ENCODE data around the gene SMKR1. TPM values are rescaled to one million over a fixed set of nuclear protein-coding genes. Genes with fewer than 3 reads are reported as not detected.
A peak's percentile ranks its signal among the peaks of the same experiment; 100 is the strongest.

The SMKR1 gene
- total RNA-seq, 3 donors from 2014 or later (not counting 1 experiment from before 2014, with no cell fraction given), result 4.9 to 9.7 (median 8.4) TPM

DNA sequence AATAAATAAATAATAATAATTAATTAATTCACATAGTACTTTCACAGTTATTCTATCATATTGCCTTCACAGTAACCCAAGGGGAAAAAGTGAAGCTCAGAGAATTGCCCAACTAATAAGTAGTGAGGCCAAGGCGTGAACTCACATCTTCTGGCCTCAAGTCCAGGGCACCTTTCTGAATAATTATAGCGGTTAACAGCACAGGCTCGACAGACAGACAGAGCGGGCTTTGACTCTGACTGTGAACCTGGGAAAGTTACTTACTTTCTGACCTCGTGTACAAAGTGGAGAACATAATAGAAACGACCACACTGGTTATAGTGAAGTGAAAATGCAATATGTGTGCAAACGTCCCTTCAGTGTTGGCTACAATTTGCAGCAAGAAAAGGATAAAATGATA is 5.7 kb upstream of the SMKR1 start:
- Mint-ChIP-seq H3K36me3 (no peaks in the 10 kb centered on the region), H3K4me1 (peaks cover 31 to 34% of the 10 kb centered on the region in 2 donors), H3K9me3 (no peaks in the 10 kb centered on the region), H3K27me3 (ENCODE audit: low read depth in 2 of 2) (peaks cover 0 to 3% of the 10 kb centered on the region in 2 donors), H3K4me3 (peak overlapping the region; percentile 55), H3K27ac (peak overlapping the region; percentile 1 to 67)
- Histone ChIP-seq H3K27me3 (ENCODE audit: control insufficient read depth, insufficient read depth, low read length) (no peaks in the 10 kb centered on the region), H3K9me3 (ENCODE audit: control insufficient read depth, insufficient read depth, low read length) (no peaks in the 10 kb centered on the region), H3K36me3 (ENCODE audit: control insufficient read depth, insufficient read depth, low read length) (no peaks in the 10 kb centered on the region), H3K4me3 (ENCODE audit: low read length) (no peak overlapping the region), H3K4me1 (ENCODE audit: control insufficient read depth, insufficient read depth, low read length) (peaks cover 29% of the 10 kb centered on the region), H3K27ac (ENCODE audit: low read length) (no peak overlapping the region)
- ATAC-seq (peak in 2 of 3 donors; percentile 45 to 90), DNase-seq (no peak)
- intact Hi-C loops (cut with micrococcal nuclease), result no loop called here
- TF ChIP-seq, protein P1, sequence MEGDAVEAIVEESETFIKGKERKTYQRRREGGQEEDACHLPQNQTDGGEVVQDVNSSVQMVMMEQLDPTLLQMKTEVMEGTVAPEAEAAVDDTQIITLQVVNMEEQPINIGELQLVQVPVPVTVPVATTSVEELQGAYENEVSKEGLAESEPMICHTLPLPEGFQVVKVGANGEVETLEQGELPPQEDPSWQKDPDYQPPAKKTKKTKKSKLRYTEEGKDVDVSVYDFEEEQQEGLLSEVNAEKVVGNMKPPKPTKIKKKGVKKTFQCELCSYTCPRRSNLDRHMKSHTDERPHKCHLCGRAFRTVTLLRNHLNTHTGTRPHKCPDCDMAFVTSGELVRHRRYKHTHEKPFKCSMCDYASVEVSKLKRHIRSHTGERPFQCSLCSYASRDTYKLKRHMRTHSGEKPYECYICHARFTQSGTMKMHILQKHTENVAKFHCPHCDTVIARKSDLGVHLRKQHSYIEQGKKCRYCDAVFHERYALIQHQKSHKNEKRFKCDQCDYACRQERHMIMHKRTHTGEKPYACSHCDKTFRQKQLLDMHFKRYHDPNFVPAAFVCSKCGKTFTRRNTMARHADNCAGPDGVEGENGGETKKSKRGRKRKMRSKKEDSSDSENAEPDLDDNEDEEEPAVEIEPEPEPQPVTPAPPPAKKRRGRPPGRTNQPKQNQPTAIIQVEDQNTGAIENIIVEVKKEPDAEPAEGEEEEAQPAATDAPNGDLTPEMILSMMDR (IDR thresholded peaks at IDR 0.05), result no peak
- 47% methylated on average over 7 of the region's 7 CpGs for whole genome bisulfite sequencing (ENCODE audit: insufficient coverage)

DNA sequence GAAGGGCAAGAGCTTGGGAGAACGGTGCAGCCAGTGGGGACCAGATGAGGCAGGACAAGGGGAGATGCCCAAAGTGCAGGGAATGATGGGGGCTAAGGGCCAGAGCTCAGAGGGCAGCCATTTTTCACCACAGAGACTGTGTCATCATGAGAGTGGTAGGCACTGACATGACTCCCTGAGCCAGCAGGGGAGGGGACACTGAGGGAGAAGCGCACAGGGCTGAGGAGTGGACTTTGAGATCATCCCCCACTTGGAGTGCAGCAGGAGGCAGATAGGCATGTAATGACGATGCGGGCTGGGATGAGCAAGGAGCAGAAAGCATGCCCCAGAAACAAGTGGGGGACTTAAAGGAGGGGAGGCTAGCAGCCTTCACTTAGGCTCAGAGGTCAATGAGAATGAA is 5.2 kb upstream of the SMKR1 start:
- H3K36me3 ChIP-seq (ENCODE audit: control insufficient read depth, insufficient read depth, low read length), result no peaks in the 10 kb centered on the region
- peak overlapping the region; percentile 1 to 67 for H3K27ac Mint-ChIP-seq
- H3K27ac ChIP-seq (ENCODE audit: low read length), result no peak overlapping the region
- TF ChIP-seq, protein P1 (IDR thresholded peaks at IDR 0.05), result no peak
- no peaks in the 10 kb centered on the region for H3K36me3 Mint-ChIP-seq
- no peak for ATAC-seq
- no peaks in the 10 kb centered on the region for H3K27me3 ChIP-seq (ENCODE audit: control insufficient read depth, insufficient read depth, low read length)
- H3K4me3 ChIP-seq (ENCODE audit: low read length), result no peak overlapping the region
- H3K4me1 Mint-ChIP-seq, result peaks cover 31 to 34% of the 10 kb centered on the region in 2 donors
- H3K9me3 Mint-ChIP-seq, result no peaks in the 10 kb centered on the region
- no peaks in the 10 kb centered on the region for H3K9me3 ChIP-seq (ENCODE audit: control insufficient read depth, insufficient read depth, low read length)
- H3K27me3 Mint-ChIP-seq (ENCODE audit: low read depth in 2 of 2), result peaks cover 0 to 2% of the 10 kb centered on the region in 2 donors
- intact Hi-C loops (cut with micrococcal nuclease), result no loop called here
- WGBS (ENCODE audit: insufficient coverage), result 85% methylated on average over 4 of the region's 4 CpGs
- peaks cover 32% of the 10 kb centered on the region for H3K4me1 ChIP-seq (ENCODE audit: control insufficient read depth, insufficient read depth, low read length)
- H3K4me3 Mint-ChIP-seq, result peak overlapping the region; percentile 55
- no peak for DNase-seq

DNA sequence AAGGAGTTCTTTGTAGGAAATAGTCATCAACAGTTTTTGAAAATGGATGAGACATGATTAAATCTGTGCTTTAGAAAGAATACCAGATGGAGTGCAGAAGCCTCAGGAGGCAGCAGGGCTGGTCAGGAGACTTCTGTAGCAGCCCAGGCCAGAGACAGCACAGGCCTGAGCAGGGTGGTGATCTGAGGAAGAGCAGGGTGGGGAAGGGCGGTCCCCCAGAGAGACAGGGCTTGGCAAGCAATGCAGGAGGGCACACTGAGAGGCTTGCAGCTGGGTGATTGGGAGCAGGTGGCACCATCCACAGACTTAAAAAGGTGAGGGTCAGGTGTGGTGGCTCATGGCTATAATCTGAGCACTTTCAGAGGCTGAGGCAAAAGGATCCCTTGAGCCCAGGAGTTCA is 4.3 kb upstream of the SMKR1 start:
- Mint-ChIP-seq H3K4me3 (no peak overlapping the region), H3K27me3 (ENCODE audit: low read depth in 2 of 2) (no peaks in the 10 kb centered on the region), H3K4me1 (peaks cover 33 to 35% of the 10 kb centered on the region in 2 donors), H3K27ac (peak overlapping the region in 1 of 2 donors; percentile 67), H3K36me3 (no peaks in the 10 kb centered on the region), H3K9me3 (no peaks in the 10 kb centered on the region)
- ATAC-seq (no peak), DNase-seq (no peak)
- Histone ChIP-seq H3K27ac (ENCODE audit: low read length) (no peak overlapping the region), H3K27me3 (ENCODE audit: control insufficient read depth, insufficient read depth, low read length) (no peaks in the 10 kb centered on the region), H3K4me3 (ENCODE audit: low read length) (no peak overlapping the region), H3K4me1 (ENCODE audit: control insufficient read depth, insufficient read depth, low read length) (peaks cover 36% of the 10 kb centered on the region), H3K36me3 (ENCODE audit: control insufficient read depth, insufficient read depth, low read length) (no peaks in the 10 kb centered on the region), H3K9me3 (ENCODE audit: control insufficient read depth, insufficient read depth, low read length) (no peaks in the 10 kb centered on the region)
- TF ChIP-seq, protein P1 (IDR thresholded peaks at IDR 0.05), result no peak
- 100% methylated on average over 1 of the region's 1 CpG for WGBS (ENCODE audit: insufficient coverage)
- intact Hi-C loops (cut with micrococcal nuclease), result no loop called here

DNA sequence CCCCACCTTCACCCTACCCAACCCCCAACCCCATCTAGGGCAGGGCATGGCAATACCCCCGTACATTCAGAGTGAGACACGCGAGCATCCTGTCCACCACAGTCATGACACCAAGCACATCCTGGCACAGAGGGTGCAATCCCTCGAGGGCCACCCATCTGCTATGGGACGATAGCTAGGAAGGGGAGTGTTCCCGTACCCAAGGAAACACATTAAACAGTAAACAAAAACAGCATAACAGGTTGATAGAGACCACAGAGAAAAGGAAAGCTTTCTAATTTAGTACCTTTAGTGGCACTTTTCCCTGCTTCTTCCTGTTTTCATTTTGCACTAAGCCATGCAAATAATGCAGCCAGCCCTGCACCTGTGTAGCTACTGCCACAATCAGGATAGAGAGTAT is 2.3 kb upstream of the SMKR1 start:
- Histone ChIP-seq H3K27ac (ENCODE audit: low read length) (no peak overlapping the region), H3K36me3 (ENCODE audit: control insufficient read depth, insufficient read depth, low read length) (no peaks in the 10 kb centered on the region), H3K4me1 (ENCODE audit: control insufficient read depth, insufficient read depth, low read length) (peaks cover 42% of the 10 kb centered on the region), H3K4me3 (ENCODE audit: low read length) (no peak overlapping the region), H3K9me3 (ENCODE audit: control insufficient read depth, insufficient read depth, low read length) (no peaks in the 10 kb centered on the region), H3K27me3 (ENCODE audit: control insufficient read depth, insufficient read depth, low read length) (no peaks in the 10 kb centered on the region)
- peak overlapping the region; percentile 32 for H3K4me3 Mint-ChIP-seq
- WGBS (ENCODE audit: insufficient coverage), result 57% methylated on average over 1 of the region's 6 CpGs
- no peaks in the 10 kb centered on the region for H3K9me3 Mint-ChIP-seq
- ATAC-seq (peak in 1 of 3 donors; percentile 11), DNase-seq (peak in 1 of 2 donors; percentile 35)
- peaks cover 40 to 41% of the 10 kb centered on the region in 2 donors for H3K4me1 Mint-ChIP-seq
- no peaks in the 10 kb centered on the region for H3K27me3 Mint-ChIP-seq (ENCODE audit: low read depth in 2 of 2)
- intact Hi-C loops (cut with micrococcal nuclease), result loop anchor here (5.0 kb wide), 1 partner anchor 37 kb away; no protein-coding TSS in a partner anchor
- H3K36me3 Mint-ChIP-seq, result no peaks in the 10 kb centered on the region
- peak overlapping the region; percentile 79 to 88 for H3K27ac Mint-ChIP-seq
- TF ChIP-seq, protein P1 (IDR thresholded peaks at IDR 0.05), result no peak
